DMS53 treated with DMSO at 0.1 percent for 48 hours (cell line): ENCODE measurements around the gene NDUFB7.
"Not testable (repeated sequence)": the region's sequence is repeated elsewhere in the genome, so short reads cannot be mapped to it uniquely, and the experiment has no call there.

Experiments
- DNase-seq: peaks from one replicate; lab custom pipeline; 2025; ENCODE audit not compliant: unreplicated experiment; lab: John Stamatoyannopoulos, UW

Gene NDUFB7

DNA sequence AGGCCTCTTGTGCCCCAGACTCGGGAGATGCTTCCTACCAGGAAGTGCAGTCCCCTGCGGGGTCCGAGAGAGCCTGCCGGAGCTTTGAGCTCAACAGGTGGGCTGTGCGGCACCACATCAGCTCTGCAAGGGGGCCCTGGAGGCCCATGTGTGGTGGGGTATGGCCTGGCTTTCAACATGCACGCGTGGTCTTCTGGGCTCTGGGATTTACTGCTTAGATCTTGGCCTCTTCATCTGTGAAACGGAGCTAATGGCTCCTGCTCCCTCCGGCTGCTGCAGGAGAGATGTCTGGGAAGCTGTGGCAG lies 18.0 kb downstream of the NDUFB7 start:
- no peak for DNase-seq

- no peak for DNase-seq
These were observed 18.6 kb downstream of the NDUFB7 start for GRCh38 chr19:14553042-14553938.

GRCh38 chr19:14552006-14552360 lies 19.9 kb downstream of the NDUFB7 start:
- not testable (repeated sequence) for DNase-seq

DNA sequence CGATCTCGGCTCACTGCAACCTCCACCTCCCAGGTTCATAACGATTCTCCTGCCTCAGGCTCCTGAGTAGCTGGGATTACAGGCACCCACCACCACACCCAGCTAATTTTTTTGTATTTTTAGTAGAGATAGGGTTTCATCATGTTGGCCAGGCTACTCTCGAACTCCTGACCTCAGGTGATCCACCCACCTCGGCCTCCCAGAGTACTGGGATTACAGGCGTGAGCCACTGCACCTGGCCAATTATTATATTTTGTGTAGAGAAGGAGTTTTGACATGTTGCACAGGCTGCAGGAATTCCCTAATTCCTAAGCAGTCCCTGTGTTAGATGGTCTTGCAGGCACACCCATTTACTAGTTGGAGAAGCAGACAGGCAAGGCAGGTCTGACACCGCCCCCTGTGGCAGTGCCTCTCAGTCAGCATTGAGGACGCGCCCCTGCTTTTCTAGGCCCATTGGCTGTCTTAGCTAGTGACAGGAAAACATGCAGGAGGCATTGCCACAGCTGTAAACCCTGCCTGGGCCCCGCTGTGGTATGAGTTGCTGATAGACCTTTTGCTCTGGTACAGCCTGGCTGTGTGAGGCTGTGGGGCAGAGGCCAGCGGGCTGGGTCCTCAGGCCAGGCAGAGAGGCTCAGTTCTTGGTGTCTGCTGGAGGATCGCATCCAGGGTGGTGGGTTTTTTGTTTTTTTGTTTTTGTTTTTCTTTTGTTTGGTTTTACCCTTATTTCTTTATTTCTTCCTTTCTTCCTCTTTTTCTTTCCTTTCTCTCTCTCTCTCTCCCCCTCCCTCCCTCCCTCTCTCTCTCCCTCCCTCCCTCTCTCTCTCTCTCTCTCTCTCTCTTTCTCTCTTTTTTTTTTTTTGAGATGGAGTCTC lies 20.5 kb downstream of the NDUFB7 start:
- DNase-seq, result not testable (repeated sequence)

DNA sequence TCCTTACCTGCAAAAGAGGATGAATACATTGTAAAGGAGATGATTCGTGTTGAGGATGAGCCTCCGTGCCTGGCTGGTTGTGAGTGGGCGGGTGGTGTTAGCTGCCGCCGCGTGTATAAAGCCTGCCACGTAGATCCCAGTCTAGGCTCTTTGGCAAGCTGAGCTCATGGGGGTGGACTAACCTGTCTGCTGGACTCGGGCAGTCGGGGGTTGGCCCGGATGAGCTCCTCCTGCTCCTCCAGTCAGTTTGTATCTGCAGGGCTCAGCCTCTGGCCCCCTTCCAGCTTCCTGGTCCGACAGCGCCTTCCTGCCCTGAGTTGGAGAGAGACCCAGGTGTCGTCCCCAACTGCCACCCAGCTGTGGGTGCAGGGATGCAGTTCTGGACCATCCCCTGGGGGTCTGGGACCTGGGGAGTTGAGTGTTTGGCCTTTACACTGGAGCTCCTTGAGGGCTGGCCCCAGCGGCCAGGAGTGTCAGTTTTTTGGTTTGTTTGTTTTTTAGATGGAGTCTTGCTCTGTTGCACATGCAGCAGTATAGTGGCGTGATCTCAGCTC lies 21.6 kb downstream of the NDUFB7 start:
- DNase-seq, result no peak

- no peak for DNase-seq
These were observed 26.2 kb downstream of the NDUFB7 start for GRCh38 chr19:14545716-14546082.

DNA sequence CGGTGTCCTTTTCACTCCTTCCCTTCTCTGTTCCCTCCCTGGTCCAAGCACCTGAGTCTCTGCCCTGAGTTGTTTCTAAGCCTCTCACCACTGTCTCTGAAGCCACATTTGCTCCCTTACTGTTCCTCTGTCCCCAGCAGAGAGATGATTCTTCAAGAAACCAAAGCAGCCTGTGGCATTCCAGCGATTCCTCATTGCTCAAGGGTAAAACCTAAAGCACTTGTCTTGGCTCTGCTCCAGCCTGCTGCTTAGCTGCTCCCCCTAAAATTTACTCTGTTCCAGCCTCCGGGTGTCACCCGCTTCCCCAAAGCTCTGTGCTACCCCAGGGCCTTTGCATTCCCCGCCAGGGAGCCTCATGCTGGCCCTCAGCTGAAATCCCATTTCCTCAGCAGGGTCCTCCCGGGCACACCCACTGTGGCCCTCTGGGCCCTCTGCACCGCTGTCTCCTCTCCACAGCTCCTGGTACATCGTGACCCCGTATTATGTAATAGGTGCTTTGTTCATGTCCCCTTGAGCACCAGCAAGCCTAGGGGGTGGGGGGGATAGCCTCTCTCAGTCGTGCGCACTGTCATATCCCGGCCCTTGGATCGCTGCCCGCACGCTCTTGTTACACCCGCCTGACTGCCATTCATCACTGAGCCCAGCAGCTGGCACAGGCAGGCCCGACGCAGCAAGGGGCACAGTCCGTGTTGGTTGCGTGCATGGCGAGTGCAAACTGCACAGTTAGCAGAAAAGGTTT lies 26.7 kb downstream of the NDUFB7 start:
- DNase-seq, result no peak

DNA sequence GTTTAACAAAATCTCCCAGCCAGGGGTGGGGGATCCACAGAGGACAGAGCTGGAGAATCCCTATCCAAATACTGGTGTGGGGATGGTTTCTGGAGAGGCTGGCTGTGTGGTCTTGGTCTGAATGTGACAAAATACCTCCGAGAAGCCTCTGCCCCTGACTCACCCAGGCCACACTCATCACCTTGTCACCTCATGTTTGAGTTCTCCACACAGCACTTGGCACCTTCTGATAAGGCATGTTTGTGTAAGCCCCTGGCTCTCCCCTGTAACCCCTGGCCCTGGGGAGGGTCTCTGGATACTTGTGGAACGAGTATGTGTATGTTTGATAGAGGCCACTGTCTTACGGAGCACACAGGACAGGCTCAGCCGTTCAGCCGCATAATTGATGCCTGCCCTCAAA lies 27.8 kb downstream of the NDUFB7 start:
- no peak for DNase-seq

GRCh38 chr19:14542711-14543328 lies 29.0 kb downstream of the NDUFB7 start:
- DNase-seq, result no peak

GRCh38 chr19:14541979-14542378 lies 29.9 kb downstream of the NDUFB7 start:
- not testable (repeated sequence) for DNase-seq

DNA sequence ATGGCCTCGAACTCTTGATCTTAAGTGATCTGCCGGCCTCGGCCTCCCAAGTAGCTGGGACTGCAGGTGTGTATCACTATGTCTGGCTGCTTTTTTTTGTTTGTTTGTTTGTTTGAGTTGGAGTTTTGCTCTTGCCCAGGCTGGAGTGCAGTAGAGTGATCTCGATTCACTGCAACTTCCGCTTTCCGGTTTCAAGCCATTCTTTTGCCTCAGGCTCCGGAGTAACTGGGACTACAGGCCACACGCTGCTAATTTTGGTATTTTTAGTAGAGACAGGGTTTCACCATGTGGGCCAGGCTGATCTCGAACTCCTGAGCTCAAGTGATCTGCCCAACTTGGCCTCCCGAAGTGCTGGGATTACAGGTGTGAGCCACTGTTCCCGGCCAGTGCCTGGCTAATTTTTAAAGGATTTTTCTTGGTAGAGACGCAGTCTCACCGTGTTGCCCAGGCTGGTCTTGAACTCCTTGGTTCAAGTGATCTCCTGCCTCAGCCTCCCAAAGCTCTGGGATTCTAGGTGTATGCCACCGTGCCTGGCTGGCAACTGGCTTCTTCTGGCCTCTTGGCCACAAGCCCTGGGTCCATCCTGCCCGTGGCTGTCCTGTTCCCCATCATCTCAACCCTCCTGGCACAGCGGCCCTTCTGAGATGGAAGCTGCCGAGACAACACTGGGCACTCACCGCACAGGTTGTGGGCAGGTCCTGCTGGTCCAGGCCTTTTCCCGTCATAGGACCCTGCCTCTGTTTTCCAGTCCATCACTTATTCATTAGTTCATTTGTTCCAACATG lies 30.9 kb downstream of the NDUFB7 start:
- DNase-seq, result no peak

GRCh38 chr19:14536926-14537692 lies 34.8 kb downstream of the NDUFB7 start:
- no peak for DNase-seq

DNA sequence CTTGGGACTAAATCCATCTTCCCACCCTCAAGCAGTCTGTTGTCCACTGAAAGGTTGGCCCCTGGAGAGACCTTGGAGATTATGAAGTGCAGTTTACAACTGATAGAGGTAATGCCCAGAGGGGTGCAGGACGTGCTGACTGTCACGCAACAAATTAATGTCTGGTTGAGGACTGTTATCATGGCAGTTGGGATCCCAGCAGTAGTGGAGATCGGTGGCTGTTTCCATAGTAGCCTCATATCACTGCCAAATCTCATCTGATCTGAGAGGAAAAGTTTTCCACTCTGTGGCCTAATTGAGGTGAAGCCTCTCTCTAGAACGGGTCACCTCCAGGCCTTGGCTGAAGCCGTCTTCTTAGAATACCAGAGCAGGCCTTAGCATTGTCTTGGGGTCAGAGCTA lies 38.4 kb downstream of the NDUFB7 start:
- DNase-seq, result no peak

- DNase-seq, result no peak
These were observed 41.4 kb downstream of the NDUFB7 start for GRCh38 chr19:14530506-14530905.

GRCh38 chr19:14530005-14530348 lies 41.9 kb downstream of the NDUFB7 start:
- DNase-seq, result no peak

GRCh38 chr19:14529254-14530004 lies 42.4 kb downstream of the NDUFB7 start, which contains the start of gene TECR:
Gene TECR, plus strand, starts transcription at chr19:14529594. Its CDS starts 103 bp downstream, at chr19:14529697.
- peak; percentile 93 for DNase-seq

DNA sequence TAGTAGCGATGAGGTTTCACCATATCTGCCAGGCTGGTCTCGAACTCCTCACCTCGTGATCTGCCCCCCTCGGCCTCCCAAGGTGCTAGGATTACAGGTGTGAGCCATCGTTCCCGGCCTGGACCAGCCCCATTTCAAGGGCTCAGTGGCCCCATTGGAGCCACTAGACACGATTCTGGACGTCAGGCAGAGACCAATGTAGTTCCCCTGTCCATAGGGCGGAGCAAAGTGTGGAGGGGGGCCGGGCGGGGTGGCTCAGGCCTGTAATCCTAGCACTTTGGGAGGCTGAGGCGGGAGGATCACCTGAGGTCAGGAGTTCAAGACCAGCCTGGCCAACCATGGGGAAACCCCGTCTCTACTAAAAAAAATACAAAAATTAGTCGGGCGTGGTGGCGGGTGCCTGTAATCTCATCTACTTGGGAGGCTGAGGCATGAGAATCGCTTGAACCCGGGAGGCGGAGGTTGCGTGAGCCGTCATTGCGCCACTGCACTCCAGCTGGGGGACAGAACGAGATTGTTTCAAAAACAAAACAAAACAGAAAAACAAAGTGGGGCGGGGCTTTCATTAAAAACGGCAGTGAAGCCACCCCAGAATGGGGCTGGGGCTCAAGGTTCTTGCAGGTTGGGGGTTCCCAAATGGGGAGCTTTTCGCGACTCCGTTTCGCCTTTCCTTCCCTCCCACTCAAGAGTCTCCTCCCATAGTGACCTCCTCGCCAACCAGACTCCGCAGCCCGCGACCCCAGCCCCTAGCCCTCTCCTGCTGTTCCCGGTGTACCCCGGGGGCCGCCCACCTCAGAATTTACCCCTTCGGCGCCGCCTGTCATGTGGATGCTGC lies 43.2 kb downstream of the NDUFB7 start:
- no peak for DNase-seq

DNA sequence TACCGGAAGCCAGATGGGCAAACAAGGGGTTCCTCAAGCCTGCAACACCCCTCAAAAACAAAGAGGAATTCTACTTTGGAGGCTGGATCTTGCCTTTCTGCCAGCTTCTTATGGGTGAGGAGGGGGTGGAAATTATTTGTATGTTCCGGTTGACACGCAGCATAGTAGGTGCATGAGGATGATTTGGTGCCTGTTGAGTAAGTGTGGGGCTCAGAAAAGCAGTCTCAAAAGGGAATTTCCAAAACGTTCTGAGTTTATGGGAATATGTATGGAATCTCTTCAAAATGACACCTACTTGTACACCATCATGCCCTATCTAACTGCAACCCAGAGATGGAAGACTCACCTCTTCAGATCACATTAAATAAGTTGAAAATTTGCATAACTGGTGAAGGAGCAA lies 45.4 kb downstream of the NDUFB7 start:
- no peak for DNase-seq
